GM12891 (cell line): Measurements from ENCODE around the gene MPI.

Source experiments
- POLR2A ChIP-seq: IDR thresholded peaks from 2 replicates; pipeline ENCODE4 v1.6.1; 2011; ENCODE audit warnings: low read depth, low read length, control low read depth
- SPI1 ChIP-seq: IDR thresholded peaks from 2 replicates; pipeline ENCODE4 v1.6.1; 2011; ENCODE audit warnings: low read depth, low read length, control low read depth
- TAF1 ChIP-seq: IDR thresholded peaks from 2 replicates; pipeline ENCODE4 v1.6.1; 2011; ENCODE audit warnings: low read depth, low read length, control low read depth

- TF ChIP-seq TAF1 (no peak), SPI1 (no peak), POLR2A (no peak)
These were observed 24.5 kb upstream of the MPI start for GRCh38 chr15:74865316-74865715.
